Muscle layer of colon (tissue), 2 donors: ENCODE measurements around the gene ACSL6.

ENCODE experiments used
- H3K27ac ChIP-seq: one replicate; pipeline ENCODE4 v1.7.0; 2013; ENCODE audit warnings: low read depth, mild to moderate bottlenecking, low read length, moderate library complexity
- H3K27me3 ChIP-seq, 2 donors: one replicate each; pipeline ENCODE4 v1.7.0; 2013; ENCODE audit warnings: low read length in 2 of 2, mild to moderate bottlenecking in 2 of 2; ENCODE audit not compliant: insufficient read depth in 2 of 2, control insufficient read depth in 1 of 2
- H3K36me3 ChIP-seq: one replicate; pipeline ENCODE4 v1.7.0; 2013; ENCODE audit warnings: mild to moderate bottlenecking, low read length; ENCODE audit not compliant: insufficient read depth
- H3K4me1 ChIP-seq: one replicate; pipeline ENCODE4 v1.7.0; 2013; ENCODE audit warnings: mild to moderate bottlenecking, low read length; ENCODE audit not compliant: insufficient read depth
- H3K4me3 ChIP-seq, 2 donors: one replicate each; pipeline ENCODE4 v1.7.0; 2013; ENCODE audit warnings: low read length in 2 of 2, low read depth in 1 of 2, mild to moderate bottlenecking in 1 of 2, moderate library complexity in 1 of 2
- H3K9ac ChIP-seq: one replicate; pipeline ENCODE4 v1.7.0; 2013; ENCODE audit warnings: low read length
- H3K9me3 ChIP-seq: one replicate; pipeline ENCODE4 v1.7.0; 2013; ENCODE audit warnings: mild to moderate bottlenecking, low read length
- donor health status: abdominal sarcoma.
- donor health status: Adenocarcinoma of cecum.

Gene ACSL6

GRCh38 chr5:131981516-131981915 lies 29.9 kb downstream of the ACSL6 start:
- H3K9me3 ChIP-seq, result no peaks in the 10 kb centered on the region
- no peak overlapping the region for H3K4me3 ChIP-seq
- H3K4me1 ChIP-seq, result no peaks in the 10 kb centered on the region
- no peaks in the 10 kb centered on the region for H3K27me3 ChIP-seq
- H3K27ac ChIP-seq, result no peak overlapping the region
- H3K36me3 ChIP-seq, result no peaks in the 10 kb centered on the region
- H3K9ac ChIP-seq, result no peak overlapping the region

- Histone ChIP-seq H3K9ac (no peak overlapping the region), H3K4me3 (no peak overlapping the region), H3K27me3 (no peaks in the 10 kb centered on the region), H3K27ac (no peak overlapping the region), H3K36me3 (no peaks in the 10 kb centered on the region), H3K4me1 (no peaks in the 10 kb centered on the region), H3K9me3 (no peaks in the 10 kb centered on the region)
Measured at GRCh38 chr5:131980696-131981095, 30.8 kb downstream of the ACSL6 start.

GRCh38 chr5:131979816-131980215 lies 31.6 kb downstream of the ACSL6 start:
- Histone ChIP-seq H3K36me3 (no peaks in the 10 kb centered on the region), H3K4me1 (no peaks in the 10 kb centered on the region), H3K4me3 (no peak overlapping the region), H3K9ac (no peak overlapping the region), H3K27me3 (no peaks in the 10 kb centered on the region), H3K9me3 (no peaks in the 10 kb centered on the region), H3K27ac (no peak overlapping the region)

GRCh38 chr5:131977212-131977604 lies 34.2 kb downstream of the ACSL6 start:
- Histone ChIP-seq H3K27ac (no peak overlapping the region), H3K4me1 (no peaks in the 10 kb centered on the region), H3K9me3 (no peaks in the 10 kb centered on the region), H3K9ac (no peak overlapping the region), H3K4me3 (no peak overlapping the region), H3K27me3 (no peaks in the 10 kb centered on the region), H3K36me3 (no peaks in the 10 kb centered on the region)

GRCh38 chr5:131976414-131977211 lies 34.8 kb downstream of the ACSL6 start:
- Histone ChIP-seq H3K9me3 (no peaks in the 10 kb centered on the region), H3K4me3 (no peak overlapping the region), H3K27ac (no peak overlapping the region), H3K27me3 (no peaks in the 10 kb centered on the region), H3K36me3 (no peaks in the 10 kb centered on the region), H3K9ac (no peak overlapping the region), H3K4me1 (no peaks in the 10 kb centered on the region)

DNA sequence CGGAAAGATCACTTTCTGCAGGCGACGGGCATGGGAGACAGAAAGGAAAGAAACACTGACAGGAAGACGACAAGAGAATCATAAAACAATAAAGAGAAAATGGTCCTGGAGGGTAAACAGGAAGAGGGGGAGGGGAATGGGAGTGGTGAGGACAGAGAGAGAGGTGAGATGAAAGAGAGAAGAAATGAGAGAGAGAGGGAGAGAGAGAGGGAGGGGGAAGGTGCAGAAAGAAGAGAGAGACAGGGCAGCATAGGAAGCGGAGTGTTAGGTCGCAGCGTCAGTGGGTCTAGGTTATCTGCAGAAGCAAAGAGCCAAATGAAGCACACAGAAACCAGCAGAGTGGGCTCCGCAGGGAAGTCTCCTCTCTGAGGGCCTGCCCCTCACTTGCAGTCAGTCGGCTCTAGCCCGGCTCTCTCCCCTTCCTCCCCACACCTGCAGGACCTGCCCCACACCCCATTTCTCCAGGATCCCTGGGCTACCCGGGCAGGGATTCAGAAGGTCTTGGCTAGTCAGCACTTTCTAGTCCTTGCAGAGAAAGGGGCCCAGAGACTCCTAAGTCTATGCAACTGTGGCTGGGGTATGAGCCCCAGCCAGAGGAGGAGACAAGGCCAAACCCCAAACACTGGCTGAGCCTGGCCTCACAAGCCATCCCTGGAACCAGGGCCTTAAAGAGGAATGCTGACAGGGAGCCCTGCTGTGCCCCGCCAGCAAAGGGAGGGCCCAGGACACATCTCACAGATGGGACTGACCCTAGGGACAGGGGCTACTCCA lies 36.3 kb downstream of the ACSL6 start:
- no peaks in the 10 kb centered on the region for H3K27me3 ChIP-seq
- H3K27ac ChIP-seq, result no peak overlapping the region
- no peaks in the 10 kb centered on the region for H3K36me3 ChIP-seq
- no peak overlapping the region for H3K4me3 ChIP-seq
- H3K4me1 ChIP-seq, result no peaks in the 10 kb centered on the region
- no peaks in the 10 kb centered on the region for H3K9me3 ChIP-seq
- no peak overlapping the region for H3K9ac ChIP-seq

DNA sequence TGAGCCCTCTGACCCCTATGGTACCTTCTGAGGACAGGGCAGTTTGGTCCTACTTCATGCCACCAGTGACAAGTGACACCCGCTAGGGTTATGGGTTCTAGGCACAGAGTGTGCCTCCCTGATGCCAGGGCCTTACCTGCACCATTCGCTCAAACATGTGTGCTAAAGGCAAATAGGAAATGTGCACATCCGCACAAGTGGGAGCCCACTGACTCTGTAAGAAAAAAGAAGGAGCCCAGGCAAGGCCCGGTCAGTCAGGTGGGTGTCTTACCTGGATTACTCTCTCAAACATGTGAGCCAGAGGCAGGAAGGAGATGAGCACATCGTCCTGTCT lies 36.9 kb downstream of the ACSL6 start:
- no peaks in the 10 kb centered on the region for H3K4me1 ChIP-seq
- H3K27ac ChIP-seq, result no peak overlapping the region
- H3K9ac ChIP-seq, result no peak overlapping the region
- H3K9me3 ChIP-seq, result no peaks in the 10 kb centered on the region
- no peaks in the 10 kb centered on the region for H3K36me3 ChIP-seq
- no peaks in the 10 kb centered on the region for H3K27me3 ChIP-seq
- H3K4me3 ChIP-seq, result no peak overlapping the region

DNA sequence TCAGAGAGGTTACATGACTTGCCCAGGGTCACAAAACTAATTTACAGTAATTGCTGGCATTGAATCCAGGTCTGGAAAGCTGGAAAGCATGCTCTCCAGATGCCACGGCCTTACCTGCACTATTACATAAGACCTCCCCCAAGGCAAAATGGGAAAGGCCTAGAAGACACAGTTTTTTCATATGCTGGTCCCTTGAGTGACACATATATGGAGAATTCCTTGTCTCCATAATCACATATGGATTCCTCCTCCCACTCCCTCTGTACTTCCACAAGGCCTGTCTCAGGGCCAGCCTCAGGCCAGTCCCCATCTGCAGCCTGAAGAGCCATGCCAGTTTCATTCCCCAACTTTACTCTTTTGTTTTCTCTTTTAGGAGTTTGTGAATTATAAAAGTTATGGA lies 37.4 kb downstream of the ACSL6 start:
- Histone ChIP-seq H3K27me3 (no peaks in the 10 kb centered on the region), H3K4me1 (no peaks in the 10 kb centered on the region), H3K9me3 (no peaks in the 10 kb centered on the region), H3K4me3 (no peak overlapping the region), H3K36me3 (no peaks in the 10 kb centered on the region), H3K27ac (no peak overlapping the region), H3K9ac (no peak overlapping the region)

GRCh38 chr5:131973089-131973712 lies 38.3 kb downstream of the ACSL6 start:
- H3K27ac ChIP-seq, result no peak overlapping the region

GRCh38 chr5:131968396-131968954 lies 43.0 kb downstream of the ACSL6 start:
- Histone ChIP-seq H3K27ac (no peak overlapping the region), H3K27me3 (no peaks in the 10 kb centered on the region), H3K36me3 (no peaks in the 10 kb centered on the region), H3K9ac (no peak overlapping the region), H3K4me1 (no peaks in the 10 kb centered on the region), H3K4me3 (no peak overlapping the region), H3K9me3 (no peaks in the 10 kb centered on the region)

More at GRCh38 chr5:131973089-131973712, 38.3 kb downstream of the ACSL6 start:
- no peaks in the 10 kb centered on the region for H3K4me1 ChIP-seq
- H3K9me3 ChIP-seq, result no peaks in the 10 kb centered on the region
- no peaks in the 10 kb centered on the region for H3K27me3 ChIP-seq
- H3K9ac ChIP-seq, result no peak overlapping the region
- no peaks in the 10 kb centered on the region for H3K36me3 ChIP-seq
- no peak overlapping the region for H3K4me3 ChIP-seq

DNA sequence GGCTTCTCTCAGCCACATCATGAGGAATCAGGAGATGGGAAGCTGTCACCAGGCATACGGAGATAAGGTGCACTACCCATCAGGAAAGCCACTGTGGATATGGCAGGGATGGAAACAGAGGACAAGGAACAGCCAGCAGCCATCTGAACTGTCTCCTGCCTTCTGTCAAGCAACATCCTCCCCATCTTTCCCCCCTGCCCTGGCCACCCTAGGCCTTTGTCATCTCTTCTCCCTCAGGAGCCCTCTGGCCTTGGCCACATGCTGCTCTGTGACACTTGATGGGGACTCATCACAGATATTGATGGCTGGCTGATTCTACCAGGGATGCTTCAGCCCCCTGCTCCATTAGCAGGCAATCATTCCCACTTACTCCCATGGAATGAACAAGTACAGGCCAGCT lies 44.9 kb downstream of the ACSL6 start:
- H3K36me3 ChIP-seq, result no peaks in the 10 kb centered on the region

More for the DNA sequence above, 44.9 kb downstream of the ACSL6 start:
- Histone ChIP-seq H3K4me1 (no peaks in the 10 kb centered on the region), H3K9ac (no peak overlapping the region), H3K9me3 (no peaks in the 10 kb centered on the region), H3K4me3 (no peak overlapping the region), H3K27me3 (no peaks in the 10 kb centered on the region), H3K27ac (no peak overlapping the region)
